NAMALWA (cell line): Measurements from ENCODE around the gene EP400.

Source experiments
- DNase-seq: peaks from one replicate; pipeline ENCODE4 v3.0.0-alpha.2; 2015; ENCODE audit warnings: low spot score

EP400 gene

DNA sequence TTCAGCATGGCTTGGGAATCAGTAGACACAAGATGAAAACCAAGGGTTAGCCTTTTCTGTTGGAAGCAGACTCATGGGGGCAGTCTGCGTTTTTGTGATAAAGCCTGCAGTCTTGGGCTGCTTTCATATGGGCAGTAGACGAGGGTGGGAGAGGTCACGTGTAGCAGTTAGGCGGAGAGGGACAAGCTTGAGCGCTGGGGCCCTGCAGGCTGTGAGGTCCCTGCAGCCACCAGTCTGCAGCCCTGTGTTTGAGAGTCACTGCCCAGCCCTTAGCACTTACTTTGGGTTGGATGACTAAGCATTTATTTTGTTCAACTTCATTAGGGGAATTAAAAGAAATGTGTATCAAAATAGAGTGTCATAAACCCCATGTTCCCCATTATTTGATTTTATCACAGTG is 37.2 kb downstream of the EP400 start:
- DNase-seq = no peak

DNA sequence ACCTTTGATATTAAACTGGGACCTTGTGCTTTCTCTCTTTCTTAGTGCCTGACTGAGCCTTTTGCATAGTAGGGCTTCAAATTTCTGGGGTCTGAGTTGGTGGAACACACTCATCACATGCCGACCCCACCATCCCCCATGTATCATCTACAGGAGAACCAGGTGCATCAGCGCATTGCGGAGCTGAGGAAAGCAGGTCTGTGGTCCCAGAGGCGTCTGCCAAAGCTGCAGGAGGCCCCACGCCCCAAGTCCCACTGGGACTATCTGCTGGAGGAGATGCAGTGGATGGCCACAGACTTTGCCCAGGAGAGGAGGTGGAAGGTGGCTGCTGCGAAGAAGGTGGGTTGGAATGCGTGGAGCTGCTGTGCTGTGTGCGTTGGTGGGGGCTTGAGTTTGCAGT is 37.8 kb downstream of the EP400 start:
- DNase-seq = no peak

DNA sequence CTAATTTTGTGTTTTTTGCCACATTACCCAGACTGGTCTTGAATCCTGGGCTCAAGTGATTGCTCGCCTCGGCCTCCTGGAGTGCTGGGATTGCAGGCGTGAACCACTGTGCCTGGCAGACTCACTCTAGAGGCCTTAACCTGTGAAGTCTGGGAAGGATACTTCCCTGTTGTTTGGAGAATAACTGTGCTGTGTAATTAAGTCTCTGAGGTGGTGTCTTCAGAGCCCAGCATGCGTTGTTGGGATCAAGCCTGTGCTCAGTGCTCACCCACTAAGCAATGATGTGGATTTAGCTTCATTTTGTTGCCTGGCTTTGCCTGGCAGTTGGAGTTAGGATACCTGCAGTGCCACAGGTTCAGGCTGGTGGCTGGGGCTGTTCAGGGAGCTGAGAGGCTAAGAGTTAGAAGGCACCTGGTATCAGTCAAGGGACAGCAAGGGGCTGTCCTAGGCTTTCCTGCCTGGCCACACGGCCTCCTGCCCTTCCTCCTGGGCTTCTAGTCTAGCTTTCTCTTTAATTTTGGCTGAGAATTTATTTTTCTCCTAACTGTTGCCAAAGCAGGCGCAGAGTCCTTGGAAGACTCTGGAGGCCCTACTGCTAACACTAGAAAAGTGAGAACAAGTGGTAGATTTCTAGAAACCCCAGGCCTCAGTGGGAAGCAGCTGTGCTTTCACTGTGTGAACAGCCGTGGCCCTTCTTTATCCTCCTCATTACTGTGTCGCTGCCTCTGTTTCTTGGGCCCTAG is 38.5 kb downstream of the EP400 start:
- no peak for DNase-seq

DNA sequence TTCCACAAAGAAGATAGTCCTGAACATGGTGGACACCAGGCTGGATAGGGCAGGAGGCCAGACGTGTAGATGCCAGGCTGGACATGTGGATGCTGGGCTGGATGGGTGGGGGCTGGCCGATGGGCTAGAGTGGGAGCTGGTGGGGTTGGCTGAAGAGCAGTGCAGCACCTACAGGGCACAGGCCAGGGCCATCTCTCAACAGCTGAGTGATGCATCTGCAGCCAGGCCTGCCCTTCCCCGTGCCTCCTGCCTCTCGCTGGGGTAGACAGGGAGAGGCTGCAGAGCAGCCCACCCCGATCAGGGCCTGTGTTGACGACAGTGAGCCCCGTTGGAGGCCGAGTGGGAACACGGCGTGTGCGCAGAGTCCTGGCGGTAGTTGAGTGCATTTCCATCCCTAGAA is 39.3 kb downstream of the EP400 start:
- DNase-seq = no peak

DNA sequence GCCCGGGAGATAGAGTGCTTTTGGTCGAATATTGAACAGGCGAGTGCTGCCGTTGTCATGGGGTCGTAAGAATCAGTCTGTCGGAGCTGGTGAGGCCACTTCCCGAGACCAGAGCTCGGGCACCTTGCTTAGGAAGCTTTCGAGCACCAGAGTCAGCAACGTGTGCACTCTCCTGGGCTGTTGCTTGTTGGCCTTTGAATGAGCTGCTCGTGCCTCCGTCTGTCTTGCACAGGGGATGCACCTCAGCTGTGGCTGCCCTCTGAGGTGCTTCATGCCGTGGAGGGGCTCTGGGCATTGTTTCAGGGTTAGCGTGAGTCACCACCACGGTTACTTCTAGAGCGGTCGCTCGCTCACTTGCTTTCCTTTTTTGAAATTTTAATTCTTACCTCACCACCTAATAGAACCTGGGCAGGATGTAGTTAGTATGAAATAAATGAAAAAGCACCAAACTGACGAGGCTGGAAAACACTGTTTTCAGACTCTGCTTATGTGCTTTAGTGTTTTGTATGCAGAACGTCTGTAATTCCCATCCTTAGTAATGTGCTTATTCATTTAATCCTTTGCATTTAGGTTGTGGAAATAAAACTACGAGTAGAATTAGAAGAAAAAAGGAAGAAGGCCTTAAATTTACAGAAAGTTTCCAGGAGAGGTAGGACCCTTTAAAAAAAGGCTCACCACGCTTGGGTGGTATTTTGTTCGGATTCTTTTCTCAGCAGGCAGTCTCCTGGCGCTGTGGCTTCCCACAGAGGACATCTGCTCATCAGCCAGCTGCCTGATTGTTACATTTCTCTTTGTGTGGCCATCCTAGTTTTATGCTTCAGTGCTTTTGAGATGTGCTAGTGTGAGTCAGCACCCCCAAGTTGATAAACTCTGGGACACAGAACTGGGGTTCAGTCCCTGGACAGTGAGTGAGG is 40.6 kb downstream of the EP400 start:
- DNase-seq = no peak

GRCh38 chr12:131990980-131991305 is 41.2 kb downstream of the EP400 start:
- DNase-seq = no peak

DNA sequence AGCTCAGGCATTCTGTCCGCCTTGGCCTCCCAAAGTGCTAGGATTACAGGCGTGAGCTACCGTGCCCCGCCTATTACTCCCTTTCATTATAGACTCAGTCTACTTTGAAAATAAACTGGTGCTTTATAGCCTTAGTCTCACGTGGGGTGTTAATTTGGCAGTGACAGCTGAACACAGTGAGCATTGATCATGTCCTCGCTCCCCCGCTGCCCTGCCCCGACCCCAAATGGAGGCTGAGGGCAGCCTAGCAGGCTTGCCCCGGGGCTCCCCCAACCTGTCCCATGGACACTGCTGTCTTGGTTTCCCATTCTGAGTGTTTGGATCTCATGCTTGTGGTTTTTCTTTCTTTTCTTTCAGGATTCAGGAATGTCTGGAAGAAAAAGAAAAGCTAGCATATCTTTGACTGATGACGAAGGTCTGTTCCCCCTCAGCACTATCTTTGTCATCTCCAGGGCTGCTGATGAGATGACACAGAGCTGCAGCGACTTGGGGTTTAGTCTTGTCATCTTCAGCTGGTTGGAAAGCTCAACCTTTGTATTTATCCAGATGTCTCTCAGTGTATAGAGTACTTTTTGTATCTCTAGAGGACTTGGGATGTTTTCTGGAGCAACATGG is 42.2 kb downstream of the EP400 start:
- no peak for DNase-seq

GRCh38 chr12:131994589-131994988 is 44.8 kb downstream of the EP400 start:
- no peak for DNase-seq

DNA sequence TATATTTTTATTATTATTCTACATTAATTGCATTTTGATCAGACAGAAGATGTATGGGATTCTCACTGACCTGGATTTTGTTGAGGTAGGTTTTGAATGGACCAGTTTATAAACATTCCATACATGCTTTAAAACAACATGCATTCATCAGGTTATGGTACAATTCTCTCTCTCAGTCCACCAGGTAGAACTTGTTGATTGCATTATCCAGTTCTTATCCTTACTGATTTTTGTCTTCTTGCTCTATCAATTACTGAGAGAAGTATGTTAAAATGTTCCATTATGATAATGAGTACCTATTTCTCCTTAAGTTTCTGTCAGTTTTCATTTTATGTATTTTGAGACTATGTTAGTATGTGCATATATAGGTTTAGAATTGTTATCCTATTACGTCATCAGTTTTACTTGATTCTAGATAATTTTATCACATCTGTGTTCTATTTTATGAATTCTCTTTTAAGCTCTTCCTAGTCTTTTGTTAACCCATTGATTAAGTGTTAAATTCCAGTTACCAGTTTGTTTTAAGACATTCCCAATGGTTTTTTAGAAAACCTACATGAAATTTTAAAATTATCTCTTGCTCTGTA is 50.6 kb downstream of the EP400 start:
- DNase-seq = no peak

GRCh38 chr12:132003846-132004245 is 54.1 kb downstream of the EP400 start:
- DNase-seq = no peak

- no peak for DNase-seq
Measured at GRCh38 chr12:132004946-132005345, 55.2 kb downstream of the EP400 start.

DNA sequence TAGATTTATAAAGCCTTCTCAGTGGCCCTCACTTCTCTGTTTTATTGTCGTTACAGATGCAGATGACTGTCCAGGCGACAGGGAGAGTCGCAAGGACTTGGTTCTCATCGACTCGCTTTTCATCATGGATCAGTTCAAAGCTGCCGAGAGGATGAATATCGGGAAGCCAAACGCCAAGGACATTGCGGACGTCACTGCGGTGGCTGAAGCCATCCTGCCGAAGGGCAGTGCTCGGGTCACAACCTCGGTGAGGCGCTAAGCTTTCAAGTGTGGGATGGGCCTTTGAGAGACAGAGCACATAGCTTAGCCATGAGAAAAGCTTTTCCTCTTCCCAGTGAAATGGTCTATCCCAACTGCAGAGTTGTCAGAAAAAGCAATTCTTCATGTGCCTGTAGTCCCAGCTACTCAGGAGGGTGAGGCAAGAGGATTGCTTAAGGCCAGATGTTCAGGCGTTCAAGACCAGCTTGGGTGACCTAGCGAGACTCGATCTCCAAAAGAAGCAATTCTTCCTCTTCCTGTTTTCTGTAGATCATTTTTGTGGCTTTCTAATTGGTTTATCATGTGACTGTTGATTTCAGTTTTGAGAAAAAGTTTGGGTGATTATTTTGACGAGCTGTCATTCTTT is 56.4 kb downstream of the EP400 start:
- DNase-seq = no peak

DNA sequence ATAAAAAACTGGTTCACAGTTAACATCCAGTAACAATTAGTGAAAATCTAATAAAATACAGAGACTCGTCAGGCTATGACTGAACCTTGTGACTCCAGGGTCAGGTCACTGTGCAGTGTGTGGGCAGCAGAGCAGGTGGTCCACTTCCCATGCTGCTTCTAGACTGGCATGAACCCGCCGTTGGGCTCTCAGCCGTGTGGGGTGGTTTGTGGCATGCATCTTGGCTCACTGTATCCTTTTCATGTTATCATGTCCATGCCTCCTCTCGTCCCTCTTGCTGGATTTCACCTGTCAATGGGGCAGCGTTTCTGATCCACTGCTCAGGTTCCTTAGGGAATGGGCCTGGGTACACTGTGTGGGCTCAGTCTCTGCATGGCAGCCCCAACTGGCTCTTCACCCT is 57.3 kb downstream of the EP400 start:
- DNase-seq = no peak

DNA sequence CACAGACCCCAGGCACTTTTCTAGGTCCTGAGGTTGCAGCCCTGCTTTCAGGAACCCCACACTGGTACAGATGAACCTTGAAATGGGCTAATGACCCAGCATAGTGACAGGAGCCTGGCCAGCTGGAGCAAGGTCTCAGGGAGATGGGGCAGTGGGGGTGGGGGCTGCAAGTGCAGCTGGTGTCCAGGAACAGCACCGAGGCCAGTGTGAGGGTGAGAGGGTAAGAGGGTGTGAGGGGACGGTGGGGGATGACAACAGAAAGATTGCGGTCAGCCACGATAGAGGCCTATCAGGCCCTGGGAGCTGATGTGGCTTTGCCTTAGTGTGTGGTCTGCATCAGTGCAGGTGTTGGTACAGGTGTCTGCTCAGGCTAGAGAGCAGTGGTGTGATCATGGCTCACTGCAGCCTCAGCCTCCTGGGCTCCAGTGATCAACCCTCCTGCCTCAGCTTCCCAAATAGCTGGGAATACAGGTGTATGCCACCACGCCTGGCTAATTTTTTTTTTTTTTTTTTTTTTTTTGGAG is 59.7 kb downstream of the EP400 start:
- no peak for DNase-seq

DNA sequence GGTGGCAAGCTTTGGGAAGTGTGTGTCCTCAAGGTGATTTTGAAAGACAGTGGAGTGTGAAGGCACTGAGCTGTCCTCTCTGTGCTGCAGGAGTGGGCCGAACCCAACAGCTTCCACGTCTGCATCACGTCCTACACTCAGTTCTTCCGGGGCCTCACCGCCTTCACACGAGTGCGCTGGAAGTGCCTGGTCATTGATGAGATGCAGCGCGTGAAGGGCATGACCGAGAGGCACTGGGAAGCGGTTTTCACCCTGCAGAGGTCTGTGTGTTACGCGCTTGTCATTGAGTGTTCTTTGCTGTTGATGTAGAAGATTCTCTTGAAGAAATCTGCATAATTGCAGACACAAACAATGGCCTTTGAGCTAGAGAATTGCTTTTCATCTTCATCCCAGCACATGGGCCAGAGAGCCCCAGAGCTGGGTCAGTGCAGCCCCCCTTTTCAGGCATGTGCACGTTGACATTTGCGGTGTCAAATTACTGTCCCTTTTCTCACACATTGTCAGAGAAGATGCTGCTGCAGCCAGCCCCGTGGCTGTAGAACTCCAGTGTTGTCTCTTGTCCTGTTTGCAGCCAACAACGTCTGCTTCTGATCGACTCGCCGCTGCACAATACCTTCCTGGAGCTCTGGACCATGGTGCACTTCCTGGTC is 63.3 kb downstream of the EP400 start:
- no peak for DNase-seq

GRCh38 chr12:132014092-132014914 is 64.6 kb downstream of the EP400 start:
- no peak for DNase-seq

- no peak for DNase-seq
Measured at GRCh38 chr12:132014915-132015280, 65.2 kb downstream of the EP400 start.

DNA sequence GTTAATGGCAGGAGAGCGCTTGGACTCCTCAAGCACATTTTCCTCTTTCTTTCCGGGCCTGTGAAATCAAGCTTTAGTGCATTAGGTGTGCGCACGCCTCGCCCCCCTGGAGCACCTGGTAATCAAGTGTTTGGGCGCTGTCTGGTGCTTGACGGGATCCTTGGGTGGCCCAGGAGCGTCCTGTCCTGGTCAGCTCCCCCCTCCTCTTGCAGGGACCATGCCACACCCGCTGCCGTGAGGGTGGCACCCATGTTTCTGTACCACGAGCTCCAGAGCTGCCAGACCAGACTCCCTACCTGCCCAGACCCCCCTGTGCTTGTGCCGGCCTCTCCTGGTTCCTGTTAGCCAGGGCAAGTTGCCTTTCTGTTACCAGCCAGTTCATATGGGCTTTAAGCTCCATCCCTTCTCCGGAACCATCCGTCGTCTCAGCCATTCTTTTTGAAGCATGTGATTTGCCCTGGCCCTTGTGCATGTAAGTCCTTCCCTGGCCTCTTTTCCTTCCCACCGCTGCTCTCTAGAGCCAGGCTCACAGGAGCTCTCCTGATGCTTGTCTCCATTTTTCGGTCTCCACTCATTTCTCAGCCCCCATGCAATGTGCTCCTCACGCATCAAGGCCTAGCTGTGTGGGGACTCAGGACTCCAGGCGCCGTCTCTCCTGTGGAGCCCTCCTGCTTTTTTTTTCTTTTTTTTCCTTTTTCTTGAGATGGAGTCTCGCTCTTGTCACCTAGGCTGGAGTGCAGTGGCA is 66.1 kb downstream of the EP400 start:
- DNase-seq = no peak

GRCh38 chr12:132018193-132018916 is 68.6 kb downstream of the EP400 start:
- DNase-seq = peak; percentile 27
